AG20443 (cell line): Measurements from ENCODE around the gene ATRAID.

Experiments used
- DNase-seq: peaks from one replicate; pipeline ENCODE4 v3.0.0; 2012; ENCODE audit warnings: low spot score, mixed read lengths

Gene ATRAID

GRCh38 chr2:27250652-27251379 is 39.0 kb downstream of the ATRAID start:
- DNase-seq = no peak

- DNase-seq = no peak
Measured at GRCh38 chr2:27251766-27252165, 39.9 kb downstream of the ATRAID start.

GRCh38 chr2:27255187-27255586 is 43.3 kb downstream of the ATRAID start:
- DNase-seq = no peak

GRCh38 chr2:27255660-27256059 is 43.8 kb downstream of the ATRAID start:
- DNase-seq = peak; percentile 59

- no peak for DNase-seq
Measured at GRCh38 chr2:27256855-27257454, 45.1 kb downstream of the ATRAID start.

- no peak for DNase-seq
Measured at GRCh38 chr2:27258051-27258450, 46.2 kb downstream of the ATRAID start.

DNA sequence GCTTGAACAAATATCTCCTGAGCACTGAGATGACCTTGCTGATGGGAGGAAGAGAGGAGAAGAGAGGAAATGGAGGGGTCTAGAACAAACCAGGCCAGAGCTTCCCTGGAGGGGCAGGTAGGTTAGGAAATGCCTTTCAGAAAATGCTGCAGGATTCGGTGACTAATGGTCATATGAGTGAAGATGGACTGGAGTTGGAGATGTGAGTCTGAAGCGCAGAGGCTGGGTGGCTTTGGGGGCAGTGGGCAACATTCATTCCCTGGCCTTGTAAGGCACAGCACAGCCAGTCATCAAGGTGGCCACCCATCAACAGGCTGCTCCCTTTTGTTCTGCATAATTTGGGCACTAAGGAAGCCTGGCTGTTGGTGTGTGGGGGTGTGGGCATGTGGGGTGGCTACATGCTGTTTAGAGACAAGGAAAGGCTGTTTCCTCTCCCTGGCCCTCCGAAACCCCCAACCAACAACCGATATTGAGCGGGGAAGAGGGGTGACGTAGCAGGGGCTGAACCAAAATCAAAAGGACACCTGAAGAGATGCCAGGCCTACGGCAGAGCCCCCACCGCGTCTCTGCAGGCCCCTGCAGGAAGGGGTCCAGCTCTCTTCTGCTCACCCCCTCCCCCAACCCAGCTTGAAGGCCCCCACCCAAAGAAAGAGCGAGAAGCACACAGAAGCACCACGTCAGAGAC is 49.5 kb downstream of the ATRAID start:
- DNase-seq = no peak

- DNase-seq = no peak
Measured at GRCh38 chr2:27261926-27262298, 50.1 kb downstream of the ATRAID start.

DNA sequence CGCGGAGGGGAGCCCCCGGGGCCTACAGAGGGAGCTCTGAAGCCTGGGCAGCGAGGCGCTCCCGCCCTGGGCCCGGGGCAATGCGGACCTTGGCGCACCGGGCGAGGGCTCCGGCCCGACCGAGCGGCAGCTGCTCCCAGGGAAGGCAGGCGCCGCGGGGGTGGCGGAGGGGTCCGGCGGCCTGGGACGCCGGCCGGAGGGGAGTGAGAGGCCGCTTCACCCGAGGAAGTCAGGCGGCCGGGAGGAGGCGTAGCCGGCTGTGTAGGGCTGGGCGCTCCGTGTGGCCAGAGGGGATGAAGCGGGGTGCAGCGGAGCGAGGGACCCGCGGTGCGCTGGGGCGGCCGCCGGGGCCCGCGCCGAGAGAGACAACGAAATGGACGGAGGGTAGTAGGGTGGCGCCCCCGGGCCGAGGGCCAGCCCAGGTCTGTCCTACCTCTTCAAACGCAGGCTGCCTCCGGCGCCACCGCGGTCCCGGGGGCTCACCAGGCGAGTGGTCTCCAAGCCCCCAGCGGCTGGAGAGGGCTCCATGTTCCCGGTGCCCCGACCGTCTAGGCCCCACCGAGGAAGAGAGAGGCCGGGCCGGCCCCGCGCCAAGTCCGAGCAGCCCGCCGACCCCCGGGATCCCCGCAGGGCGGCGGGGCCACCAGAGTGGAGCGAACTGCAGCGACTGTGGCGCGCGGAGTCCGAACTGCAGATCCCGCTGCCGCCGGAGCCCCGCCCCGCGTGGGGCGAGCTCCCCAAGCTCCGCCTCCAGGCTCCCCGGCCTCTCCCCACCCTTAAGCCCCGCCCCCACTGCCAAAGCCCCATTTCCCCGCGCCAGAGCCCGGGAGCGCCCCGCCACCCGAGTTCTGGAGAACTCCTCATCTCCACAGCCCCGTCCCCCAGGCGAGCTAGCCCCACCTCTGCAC is 50.8 kb downstream of the ATRAID start, which contains the start of gene SLC30A3:
Gene SLC30A3 (minus strand): TSS at position 669 of the 908 bp plus-strand sequence. CDS start 141 bp downstream, at position 528.
- DNase-seq = peak; percentile 92

DNA sequence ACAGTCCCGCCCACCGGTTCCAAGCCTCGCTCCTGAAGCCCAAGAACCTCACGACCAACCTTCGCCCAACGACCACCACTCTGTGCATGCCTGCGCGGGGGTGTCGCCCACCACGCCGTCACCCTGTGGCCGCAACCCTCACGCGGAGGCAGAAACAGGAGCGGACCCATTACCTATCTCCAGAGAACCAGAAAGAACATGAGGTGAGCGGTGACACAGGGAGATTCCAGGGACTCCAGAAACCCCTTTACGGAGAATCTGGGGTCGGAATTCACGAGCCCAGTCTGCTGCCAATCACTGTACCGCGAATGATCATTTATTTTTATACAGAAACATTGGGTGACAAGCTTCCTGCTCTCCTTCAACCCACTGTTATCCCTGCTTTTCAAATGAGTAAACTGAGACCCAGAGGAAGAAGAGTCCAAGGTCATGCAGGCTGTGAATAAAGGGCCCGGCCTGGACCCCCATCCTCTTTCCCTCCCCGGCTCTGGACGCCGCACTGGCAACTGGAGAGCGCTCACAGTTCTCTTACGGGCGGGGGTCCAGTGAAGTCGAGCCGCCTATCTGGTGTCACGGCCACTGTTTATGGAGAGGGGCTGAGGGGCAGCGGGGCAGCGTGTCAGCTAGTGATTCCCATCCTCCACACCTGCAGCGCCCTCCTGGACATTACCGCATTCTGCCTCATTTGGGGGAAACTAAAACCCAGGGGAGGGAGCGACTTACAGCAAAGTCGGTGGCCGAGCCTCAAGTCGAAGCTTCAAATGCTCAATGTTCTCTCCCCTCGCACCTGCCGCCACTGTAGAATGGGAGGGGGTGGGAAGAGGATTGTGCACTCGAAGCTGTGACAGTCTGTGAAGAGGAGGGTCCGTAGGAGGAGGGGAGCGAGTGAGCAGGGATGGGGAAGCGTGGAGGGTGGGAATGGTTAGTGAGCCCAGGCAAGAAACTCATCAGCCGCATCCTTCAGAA is 51.7 kb downstream of the ATRAID start:
- no peak for DNase-seq

DNA sequence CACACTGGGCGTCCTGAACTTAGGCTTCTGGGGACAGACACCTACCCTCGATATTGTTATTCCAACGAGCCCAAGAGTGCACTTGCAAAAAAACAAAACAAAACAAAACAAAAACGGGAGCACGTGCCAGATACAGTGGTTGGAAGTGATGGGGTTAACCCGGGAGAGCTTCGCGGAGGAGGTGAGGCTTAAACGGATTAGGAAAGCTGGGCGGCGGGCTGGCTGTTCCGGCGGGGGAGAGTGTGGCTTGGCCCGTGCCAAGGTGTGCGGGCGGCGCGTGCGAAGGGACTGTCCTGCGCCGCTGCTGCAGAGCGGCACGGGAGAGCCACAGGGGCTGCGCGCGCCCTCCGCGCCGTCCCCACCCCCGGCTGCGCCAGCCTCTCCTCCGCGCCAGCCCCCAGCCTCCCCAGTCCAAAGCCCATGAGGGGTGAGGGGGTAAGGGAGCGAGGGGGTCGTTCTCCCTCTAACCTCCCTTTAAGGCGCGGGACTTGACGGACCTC is 52.5 kb downstream of the ATRAID start:
- no peak for DNase-seq

- peak; percentile 75 for DNase-seq
Measured at GRCh38 chr2:27264753-27265535, 53.1 kb downstream of the ATRAID start.

GRCh38 chr2:27265536-27265870 is 53.7 kb downstream of the ATRAID start:
- no peak for DNase-seq
